Skeletal muscle tissue (tissue), 4 donors: ENCODE measurements around the gene FLYWCH1. TPM values are rescaled to one million over a fixed set of nuclear protein-coding genes. Genes with fewer than 3 reads are reported as not detected.
"Not testable (repeated sequence)": the region's sequence is repeated elsewhere in the genome, so short reads cannot be mapped to it uniquely, and the experiment has no call there.

Experiments used
- H3K27ac ChIP-seq: one replicate; pipeline ENCODE4 v1.7.0; 2013; ENCODE audit warnings: mild to moderate bottlenecking, low read depth, low read length, inconsistent platforms
- H3K27me3 ChIP-seq, 3 donors: one replicate each; pipeline ENCODE4 v1.7.0; 2013; ENCODE audit warnings: low read length in 3 of 3; ENCODE audit not compliant: control insufficient read depth in 3 of 3, insufficient read depth in 3 of 3
- H3K36me3 ChIP-seq, 3 donors: one replicate each; pipeline ENCODE4 v1.7.0; 2013; ENCODE audit warnings: low read length in 3 of 3; ENCODE audit not compliant: control insufficient read depth in 3 of 3, insufficient read depth in 3 of 3
- H3K4me1 ChIP-seq, 3 donors: one replicate each; pipeline ENCODE4 v1.7.0; 2013; ENCODE audit warnings: low read length in 3 of 3, mild to moderate bottlenecking in 3 of 3; ENCODE audit not compliant: control insufficient read depth in 3 of 3, insufficient read depth in 3 of 3
- H3K4me3 ChIP-seq, 3 donors: one replicate each; pipeline ENCODE4 v1.7.0; 2013; ENCODE audit warnings: low read length in 3 of 3
- H3K9ac ChIP-seq, 3 donors: one replicate each; pipeline ENCODE4 v1.7.0; 2013; ENCODE audit warnings: low read length in 3 of 3, mild to moderate bottlenecking in 3 of 3, moderate library complexity in 2 of 3, low read depth in 1 of 3
- H3K9me3 ChIP-seq, 3 donors: one replicate each; pipeline ENCODE4 v1.7.0; 2013; ENCODE audit warnings: low read length in 3 of 3; ENCODE audit not compliant: control insufficient read depth in 3 of 3
- total RNA-seq: library from RNA; depleted of rRNA; stranded (reverse); fragments of >200 nt; gene quantifications from one replicate; pipeline ENCODE4 v1.2.3, GENCODE V29; 2014
- donor health status: Osteomylitis.

Gene FLYWCH1
- total RNA-seq, 1 donor from 2014 or later = 11.0 TPM

DNA sequence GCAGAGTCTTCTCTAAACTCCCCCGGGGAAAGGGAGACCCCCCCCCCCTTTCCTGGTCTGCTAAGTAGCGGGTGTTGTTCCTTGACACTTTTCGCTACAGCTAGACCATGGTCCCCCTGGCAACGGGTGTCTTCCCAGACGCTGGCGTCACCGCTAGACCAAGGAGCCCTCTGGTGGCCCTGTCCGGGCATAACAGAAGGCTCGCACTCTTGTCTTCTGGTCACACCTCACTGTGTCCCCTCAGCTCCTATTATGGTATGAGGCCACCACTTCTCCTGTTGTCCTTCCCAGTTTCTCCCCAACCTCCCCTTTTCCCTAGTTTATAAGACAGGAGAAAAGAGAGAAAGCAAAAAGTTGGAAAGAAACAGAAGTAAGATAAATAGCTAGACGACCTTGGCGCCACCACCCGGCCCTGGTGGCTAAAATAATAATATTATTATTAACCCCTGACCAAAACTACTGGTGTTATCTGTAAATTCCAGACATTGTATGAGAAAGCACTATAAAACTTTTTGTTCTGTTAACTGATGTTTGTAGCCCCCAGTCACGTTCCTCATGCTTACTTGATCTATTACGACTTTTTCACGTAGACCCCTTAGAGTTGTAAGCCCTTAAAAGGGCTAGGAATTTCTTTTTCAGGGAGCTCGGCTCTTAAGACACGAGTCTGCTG is 4.5 kb upstream of the FLYWCH1 start:
- not testable (repeated sequence) for H3K36me3 ChIP-seq, H3K9ac ChIP-seq, H3K27me3 ChIP-seq, H3K4me3 ChIP-seq, H3K9me3 ChIP-seq, H3K27ac ChIP-seq
- H3K4me1 ChIP-seq = peaks cover 12 to 24% (median 22%) of the 10 kb centered on the region in 3 donors

DNA sequence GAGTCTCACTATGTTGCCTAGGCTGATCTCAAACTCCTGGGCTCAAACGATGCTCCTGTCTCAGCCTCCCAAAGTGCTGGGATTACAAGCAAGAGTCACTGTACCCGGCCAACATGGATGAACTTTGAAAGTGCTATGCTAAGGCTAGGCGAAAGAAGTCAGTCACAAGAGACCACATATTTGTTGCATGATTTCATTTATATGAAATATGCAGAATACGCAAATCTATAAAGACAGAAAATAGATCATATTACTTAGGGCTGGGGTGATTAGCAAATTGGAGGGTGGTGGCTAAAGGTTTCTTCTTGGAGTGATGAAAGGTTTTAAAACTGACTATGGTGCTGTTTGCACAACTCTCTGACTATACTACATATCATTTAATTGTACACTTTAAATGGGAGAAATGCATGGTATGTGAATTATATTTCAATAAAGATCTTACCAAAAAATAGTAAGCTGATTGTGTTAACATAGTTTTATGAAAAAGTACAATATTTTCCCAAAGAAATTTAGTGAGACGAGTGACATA is 1.2 kb upstream of the FLYWCH1 start:
- H3K4me3 ChIP-seq = no peak overlapping the region
- H3K4me1 ChIP-seq = peaks cover 19 to 34% (median 24%) of the 10 kb centered on the region in 3 donors
- H3K36me3 ChIP-seq = peaks cover 5 to 8% (median 6%) of the 10 kb centered on the region in 3 donors
- no peaks in the 10 kb centered on the region for H3K9me3 ChIP-seq
- no peaks in the 10 kb centered on the region for H3K27me3 ChIP-seq
- no peak overlapping the region for H3K27ac ChIP-seq
- no peak overlapping the region for H3K9ac ChIP-seq

DNA sequence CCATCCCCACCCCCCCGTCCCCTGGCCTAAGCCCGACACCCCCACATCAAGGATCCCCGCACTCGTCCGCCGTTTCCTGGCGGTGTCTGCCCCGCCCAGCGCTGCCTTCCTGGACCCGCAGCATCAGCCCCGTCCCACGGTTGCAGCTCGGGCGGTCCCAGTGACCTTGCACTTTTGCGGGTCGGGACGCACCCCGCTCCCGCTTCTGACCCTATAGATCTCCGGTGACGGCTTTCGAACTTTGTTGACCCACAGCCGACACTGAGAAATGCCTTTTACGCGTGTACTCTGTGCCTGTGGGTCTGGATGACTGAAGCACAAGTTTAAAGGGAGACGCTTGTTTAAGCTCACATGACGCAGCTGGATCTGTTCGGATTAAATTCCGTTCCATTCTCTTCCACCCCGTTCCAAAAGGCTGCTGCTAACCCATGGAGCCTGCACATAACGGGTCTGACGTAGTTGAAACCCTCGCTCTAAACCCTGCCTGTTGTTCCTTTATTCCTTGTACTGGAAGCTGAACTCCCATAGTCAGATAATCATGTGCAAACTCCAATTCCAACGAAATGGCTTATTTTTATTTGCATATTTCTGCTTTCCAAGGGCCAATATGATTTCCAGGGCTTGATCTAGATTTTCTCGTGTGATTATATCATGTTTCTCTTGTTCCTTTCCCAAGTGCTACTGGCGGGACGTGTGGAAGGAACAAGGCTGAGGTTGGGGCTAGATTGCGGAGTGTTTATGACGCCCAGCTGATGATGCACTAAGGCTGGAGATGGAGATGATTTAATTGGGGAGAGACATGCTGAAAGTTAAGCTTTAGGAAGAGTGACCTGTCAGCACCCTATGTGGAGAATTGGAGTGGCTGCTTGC is 834 bp downstream of the FLYWCH1 start:
- Histone ChIP-seq H3K27ac (peak overlapping the region; percentile 79), H3K4me1 (peaks cover 17 to 33% (median 22%) of the 10 kb centered on the region in 3 donors), H3K36me3 (peaks cover 9% of the 10 kb centered on the region in 3 donors), H3K27me3 (no peaks in the 10 kb centered on the region), H3K9ac (peak overlapping the region; percentile 84 to 92 (median 91)), H3K9me3 (no peaks in the 10 kb centered on the region), H3K4me3 (peak overlapping the region; percentile 84 to 95 (median 94))

DNA sequence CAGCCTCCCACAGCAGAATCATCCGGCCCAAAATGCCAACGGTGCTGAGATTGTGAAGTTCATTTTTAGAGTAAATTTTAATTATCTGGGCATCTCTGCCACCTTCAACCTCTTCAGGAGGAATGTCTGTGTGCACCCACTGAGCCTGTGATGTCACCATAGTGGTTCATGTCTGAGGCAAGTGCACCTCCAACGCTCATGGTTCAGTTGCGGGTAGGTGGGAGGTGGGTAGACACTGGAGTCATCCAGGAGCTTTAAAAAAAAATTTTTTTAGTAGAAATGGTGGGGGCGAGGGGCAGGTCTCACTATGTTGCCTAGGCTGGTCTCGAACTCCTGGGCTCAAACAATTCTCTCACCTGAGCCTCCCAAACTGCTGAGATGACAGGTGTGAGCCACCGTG is 1.9 kb downstream of the FLYWCH1 start:
- peaks cover 17 to 33% (median 22%) of the 10 kb centered on the region in 3 donors for H3K4me1 ChIP-seq
- peak overlapping the region; percentile 84 to 92 (median 91) for H3K9ac ChIP-seq
- no peaks in the 10 kb centered on the region for H3K9me3 ChIP-seq
- no peaks in the 10 kb centered on the region for H3K27me3 ChIP-seq
- peaks cover 9% of the 10 kb centered on the region in 3 donors for H3K36me3 ChIP-seq
- peak overlapping the region in 2 of 3 donors; percentile 84 to 95 for H3K4me3 ChIP-seq
- H3K27ac ChIP-seq = no peak overlapping the region

DNA sequence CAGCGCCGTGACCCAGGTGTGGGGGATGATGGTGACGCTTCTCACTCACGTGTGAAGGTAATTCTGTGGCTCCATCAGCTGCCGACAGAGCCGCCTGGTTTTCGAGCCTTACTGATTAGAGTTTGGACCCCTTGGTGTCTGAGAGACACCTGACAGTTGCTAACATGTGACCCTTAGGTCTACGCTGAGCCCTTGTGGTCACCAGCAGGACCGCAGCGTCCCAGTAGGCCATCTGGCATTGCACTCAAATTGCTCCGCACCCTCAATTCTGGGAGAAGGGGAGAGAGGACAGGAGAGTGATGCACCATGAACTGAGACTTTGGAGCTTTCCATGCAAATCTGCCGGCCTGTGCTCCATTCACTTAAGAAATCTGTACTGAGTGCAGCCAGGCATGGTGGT is 2.5 kb downstream of the FLYWCH1 start:
- Histone ChIP-seq H3K4me1 (peaks cover 18 to 33% (median 23%) of the 10 kb centered on the region in 3 donors), H3K9me3 (no peaks in the 10 kb centered on the region), H3K27me3 (no peaks in the 10 kb centered on the region), H3K27ac (no peak overlapping the region), H3K36me3 (peaks cover 9% of the 10 kb centered on the region in 3 donors), H3K4me3 (no peak overlapping the region), H3K9ac (no peak overlapping the region)

DNA sequence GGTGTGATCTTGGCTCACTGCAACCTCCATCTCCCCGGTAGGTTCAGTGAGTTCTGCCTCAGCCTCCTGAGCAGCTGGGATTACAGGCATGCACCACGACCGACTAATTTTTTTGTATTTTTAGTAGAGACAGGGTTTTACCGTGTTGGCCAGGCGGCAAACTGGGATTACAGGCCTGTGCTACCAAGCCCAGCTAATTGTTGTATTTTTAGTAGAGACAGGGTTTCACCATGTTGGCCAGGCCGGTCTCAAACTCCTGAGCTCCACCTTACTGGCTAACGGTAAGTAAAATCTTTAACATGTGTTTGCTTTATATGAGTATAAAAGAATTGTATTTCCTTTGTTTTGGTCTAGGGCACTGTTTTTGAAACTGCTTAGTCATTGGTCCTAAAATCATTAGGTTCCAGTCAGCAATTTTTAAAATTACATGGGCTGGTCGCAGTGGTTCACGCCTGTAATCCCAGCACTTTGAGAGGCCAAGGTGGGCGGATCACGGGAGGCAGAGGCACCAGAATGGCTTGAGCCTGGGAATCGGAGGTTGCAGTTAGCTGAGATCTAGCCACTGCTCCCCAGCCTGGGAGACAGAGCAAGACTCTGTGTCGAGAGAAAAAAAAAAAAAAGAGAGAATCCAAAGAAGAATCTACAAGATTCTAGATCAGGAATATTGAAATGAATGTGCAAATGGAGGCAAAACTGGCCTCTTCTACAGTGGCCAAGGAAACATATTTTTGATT is 3.6 kb downstream of the FLYWCH1 start:
- Histone ChIP-seq H3K27ac (peak overlapping the region; percentile 65), H3K4me3 (no peak overlapping the region), H3K27me3 (no peaks in the 10 kb centered on the region), H3K36me3 (peaks cover 9% of the 10 kb centered on the region in 3 donors), H3K9ac (peak overlapping the region in 2 of 3 donors; percentile 45 to 62), H3K9me3 (no peaks in the 10 kb centered on the region), H3K4me1 (peaks cover 22 to 33% (median 28%) of the 10 kb centered on the region in 3 donors)

DNA sequence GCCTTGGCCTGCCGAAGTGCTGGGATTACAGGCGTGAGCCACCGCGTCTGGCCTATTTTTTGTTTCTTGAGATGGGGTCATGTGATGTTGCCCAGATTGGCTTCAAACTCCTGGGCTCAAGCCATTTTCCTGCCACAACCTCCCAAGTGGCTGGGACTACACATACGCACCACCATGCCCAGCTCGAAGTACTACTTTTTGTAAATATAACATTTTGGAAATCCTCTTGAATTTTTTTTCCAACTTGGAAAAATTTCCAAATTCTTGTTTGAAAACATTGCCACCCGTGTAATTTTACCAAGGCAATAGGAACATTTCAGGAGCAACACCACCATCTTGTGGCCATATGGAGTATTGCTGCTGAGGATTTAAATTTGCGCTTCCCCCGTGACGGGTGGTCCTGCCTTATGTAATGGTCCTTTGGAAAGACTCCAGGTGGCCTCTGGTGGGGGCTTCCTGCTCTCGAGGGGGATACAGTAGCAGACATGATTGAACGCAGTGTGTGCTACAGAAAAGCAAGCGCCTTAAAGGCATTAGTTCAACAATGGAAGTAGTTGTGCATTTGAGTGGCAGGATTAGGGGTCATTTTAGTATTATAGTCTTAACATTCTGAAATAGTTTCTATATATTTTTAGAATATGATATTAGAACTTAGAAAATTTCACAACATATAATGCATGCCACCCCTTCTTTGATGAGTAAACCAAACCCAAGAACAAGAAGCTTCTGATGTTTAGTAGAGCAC is 8.0 kb downstream of the FLYWCH1 start:
- peak overlapping the region; percentile 56 for H3K27ac ChIP-seq
- H3K36me3 ChIP-seq = peaks cover 7 to 14% (median 10%) of the 10 kb centered on the region in 3 donors
- peak overlapping the region in 1 of 3 donors; percentile 40 for H3K9ac ChIP-seq
- no peaks in the 10 kb centered on the region for H3K9me3 ChIP-seq
- no peak overlapping the region for H3K4me3 ChIP-seq
- H3K27me3 ChIP-seq = no peaks in the 10 kb centered on the region
- peaks cover 7 to 15% (median 12%) of the 10 kb centered on the region in 3 donors for H3K4me1 ChIP-seq

DNA sequence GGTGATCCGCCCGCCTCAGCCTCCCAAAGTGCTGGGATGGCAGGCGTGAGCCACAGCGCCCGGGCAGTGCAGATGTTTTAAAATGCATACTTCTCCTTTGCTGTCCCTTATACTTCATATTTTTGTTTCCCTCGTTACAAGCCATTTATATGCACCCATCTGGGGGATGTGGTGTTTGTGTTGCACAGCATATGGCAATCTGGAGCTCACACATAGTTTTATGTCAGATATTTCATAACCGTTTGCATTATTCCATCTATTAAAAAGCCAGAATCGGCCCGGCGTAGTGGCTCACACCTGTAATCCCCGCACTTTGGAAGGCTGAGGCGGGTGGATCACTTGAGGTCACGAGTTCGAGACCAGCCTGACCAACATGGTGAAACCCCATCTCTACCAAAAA is 11.8 kb downstream of the FLYWCH1 start:
- no peak overlapping the region for H3K4me3 ChIP-seq
- peaks cover 3 to 10% (median 8%) of the 10 kb centered on the region in 3 donors for H3K36me3 ChIP-seq
- no peaks in the 10 kb centered on the region for H3K27me3 ChIP-seq
- H3K27ac ChIP-seq = no peak overlapping the region
- H3K9ac ChIP-seq = no peak overlapping the region
- peaks cover 9 to 13% (median 10%) of the 10 kb centered on the region in 3 donors for H3K4me1 ChIP-seq
- no peaks in the 10 kb centered on the region for H3K9me3 ChIP-seq
